Gastrocnemius medialis (tissue), 4 donors: Measurements from ENCODE around the gene ISLR2.

ENCODE experiments used
- CTCF ChIP-seq, 5 experiments: fragments of 450-650 bp in 3 of 5; fragments of 200-600 bp in 2 of 5; sonication (generic) in 2 of 5; IDR thresholded peaks in 4 of 5; conservative IDR thresholded peaks in 1 of 5; 1 replicate in 4 of 5; 2 replicates in 1 of 5; pipeline ENCODE4 v1.5.1; 2016 to 2019; ENCODE audit warnings: antibody characterized with exemption in 5 of 5, mild to moderate bottlenecking in 3 of 5, moderate library complexity in 3 of 5
- POLR2A ChIP-seq, 2 donors: fragments of 450-650 bp; IDR thresholded peaks; one replicate each; pipeline ENCODE4 v1.6.1; 2017; ENCODE audit warnings: antibody characterized with exemption in 2 of 2, mild to moderate bottlenecking in 2 of 2, moderate library complexity in 2 of 2

- TF ChIP-seq CTCF (IDR thresholded peaks at IDR 0.05 in 4 of 5, conservative IDR thresholded peaks at IDR 0.05 in 1 of 5) (no peak), POLR2A (IDR thresholded peaks at IDR 0.05) (no peak)
These were observed 16.7 kb downstream of the ISLR2 start for GRCh38 chr15:74147051-74147450.
